Endothelial cell of umbilical vein (primary cell): ENCODE data around the gene FMNL2. TPM values are rescaled to one million over a fixed set of nuclear protein-coding genes. Genes with fewer than 3 reads are reported as not detected.

Experiments used
- BruUV-seq: library from RNA; stranded (reverse); fragments of 400-500 nt; replicated peaks from 2 replicates; lab custom pipeline; 2021; lab: Mats Ljungman, UMichigan
- CTCF ChIA-PET: fragments of 300-600, 350-600 bp; sonication (Branson Sonifier 250); formaldehyde crosslinking; loops from one replicate; lab custom pipeline; 2021; ENCODE audit warnings: antibody characterized with exemption, inconsistent platforms; lab: Charles Lee
- POLR2A ChIA-PET: fragments of 300-600, 350-600 bp; sonication (Branson Sonifier 250); formaldehyde crosslinking; loops from one replicate; lab custom pipeline; 2021; ENCODE audit warnings: antibody characterized with exemption, inconsistent platforms; lab: Charles Lee
- DNase-seq: peaks from one replicate; pipeline ENCODE4 v3.0.0-alpha.2; 2011; ENCODE audit warnings: low read depth, low spot score
- FAIRE-seq: peaks from 2 replicates; lab custom pipeline; 2011; peaks lifted over from hg19 to GRCh38; lab: Jason Lieb, UNC
- H2AFZ ChIP-seq: 2 replicates; pipeline ENCODE4 v1.6.0; 2012; ENCODE audit warnings: low read depth, low read length, control low read depth, inconsistent platforms
- H3K27ac ChIP-seq: 2 replicates; pipeline ENCODE4 v1.5.1; 2011; ENCODE audit warnings: low read depth, mild to moderate bottlenecking, control low read depth, low read length, moderate library complexity; ENCODE audit not compliant: insufficient read depth
- H3K27me3 ChIP-seq, 2 experiments: 2 replicates each; pipeline versions ENCODE4 v1.6.0 to v1.6.1; 2011; ENCODE audit warnings: low read length in 2 of 2, mixed read lengths in 1 of 2; ENCODE audit not compliant: control insufficient read depth in 2 of 2, insufficient read depth in 2 of 2
- H3K36me3 ChIP-seq, 2 experiments: 2 replicates in 1 of 2; 3 replicates in 1 of 2; pipeline ENCODE4 v1.5.1; 2011; ENCODE audit warnings: low read length in 2 of 2, mild to moderate bottlenecking in 1 of 2, moderate library complexity in 1 of 2; ENCODE audit not compliant: control insufficient read depth in 2 of 2, insufficient read depth in 2 of 2; ENCODE audit errors: extremely low read depth in 1 of 2
- H3K4me1 ChIP-seq: 3 replicates; pipeline ENCODE4 v1.5.1; 2011; ENCODE audit warnings: mild to moderate bottlenecking, low read length; ENCODE audit not compliant: control insufficient read depth, insufficient read depth; ENCODE audit errors: extremely low read depth
- H3K4me2 ChIP-seq: 2 replicates; pipeline ENCODE4 v1.6.1; 2011; ENCODE audit warnings: low read length, control low read depth, mixed read lengths; ENCODE audit not compliant: insufficient read depth
- H3K4me3 ChIP-seq, 3 experiments: fragments of 200-600 bp in 1 of 3; sonication (generic), shearing (Covaris generic) in 1 of 3; replicated peaks in 1 of 3; 2 replicates each; pipeline ENCODE4 v1.5.1; 2011 to 2016; ENCODE audit warnings: control low read depth in 3 of 3, low read length in 3 of 3, mild to moderate bottlenecking in 2 of 3, inconsistent platforms in 1 of 3, low read depth in 1 of 3, moderate library complexity in 1 of 3; ENCODE audit not compliant: insufficient read depth in 1 of 3
- H3K79me2 ChIP-seq: 2 replicates; pipeline ENCODE4 v1.6.0; 2012; ENCODE audit warnings: low read length, inconsistent platforms; ENCODE audit not compliant: control insufficient read depth, insufficient read depth
- H3K9ac ChIP-seq: replicated peaks from 2 replicates; pipeline ENCODE3; 2011; ENCODE audit warnings: low read length, control low read depth; ENCODE audit not compliant: insufficient read depth; ENCODE audit errors: extremely low read depth
- H3K9me1 ChIP-seq: replicated peaks from 3 replicates; pipeline ENCODE4 v1.6.0; 2011; ENCODE audit warnings: mild to moderate bottlenecking, low read length; ENCODE audit not compliant: control insufficient read depth, insufficient read depth; ENCODE audit errors: extremely low read depth
- H3K9me3 ChIP-seq: replicated peaks from 2 replicates; pipeline ENCODE4 v1.5.1; 2012; ENCODE audit warnings: low read length, inconsistent platforms; ENCODE audit not compliant: control insufficient read depth, insufficient read depth
- H4K20me1 ChIP-seq: replicated peaks from 2 replicates; pipeline ENCODE3; 2011; ENCODE audit warnings: mild to moderate bottlenecking, low read length; ENCODE audit not compliant: control insufficient read depth, insufficient read depth; ENCODE audit errors: extremely low read depth
- EZH2 ChIP-seq: IDR thresholded peaks from 2 replicates; pipeline ENCODE4 v1.6.1; 2012; ENCODE audit warnings: borderline replicate concordance, low read depth, mild to moderate bottlenecking, moderate library complexity, low read length, inconsistent platforms; ENCODE audit not compliant: severe bottlenecking
- FOS ChIP-seq: IDR thresholded peaks from 2 replicates; pipeline ENCODE4 v1.6.1; 2011; ENCODE audit warnings: mild to moderate bottlenecking, low read length, moderate library complexity, borderline replicate concordance; ENCODE audit not compliant: insufficient read depth
- GATA2 ChIP-seq: IDR thresholded peaks from 2 replicates; pipeline ENCODE4 v1.7.0; 2011; ENCODE audit warnings: low read depth, mild to moderate bottlenecking, moderate library complexity, mixed read lengths, low read length; ENCODE audit not compliant: insufficient read length, insufficient read depth
- JUN ChIP-seq: IDR thresholded peaks from 2 replicates; pipeline ENCODE4 v1.6.1; 2011; ENCODE audit warnings: borderline replicate concordance, low read depth; ENCODE audit not compliant: insufficient read length, insufficient read depth
- MYC ChIP-seq: IDR thresholded peaks from one replicate; pipeline ENCODE4 v1.6.1; 2011; ENCODE audit warnings: mild to moderate bottlenecking, low read depth, low read length
- POLR2A ChIP-seq: IDR thresholded peaks from 2 replicates; pipeline ENCODE4 v1.6.1; 2012; ENCODE audit warnings: low read depth, mild to moderate bottlenecking, control low read depth, low read length
- POLR2AphosphoS5 ChIP-seq: IDR thresholded peaks from 2 replicates; pipeline ENCODE4 v1.6.1; 2012; ENCODE audit warnings: low read depth, mild to moderate bottlenecking, control low read depth, low read length, moderate library complexity; ENCODE audit not compliant: insufficient read depth
- dilution Hi-C: fragments of 300-500 bp; cut with MboI; formaldehyde crosslinking; loops from one replicate; pipeline ENCODE4 v1.15.0; 2019; ENCODE audit warnings: low sequenced_read_pairs; ENCODE audit not compliant: extremely low pct_ligation_motif_present
- intact Hi-C: fragments of 100-400 bp; cut with micrococcal nuclease; formaldehyde crosslinking; loops from one replicate; pipeline ENCODE4 v1.10.0; 2022
- polyA plus RNA-seq, 4 experiments: library from polyadenylated mRNA; depleted of rRNA in 3 of 4; stranded (reverse) in 3 of 4; unstranded in 1 of 4; fragments of >200 nt; gene quantifications; 2 replicates each; pipeline versions ENCODE4 v1.2.1 to v1.2.3, GENCODE V29; 2011 to 2012; ENCODE audit warnings: missing spikeins in 1 of 4
- total RNA-seq: library from RNA; stranded (reverse); gene quantifications from 2 replicates; pipeline ENCODE4 v1.2.3, GENCODE V29; 2021
- TF ChIP-seq, protein P1 (sequence below), 2 donors: IDR thresholded peaks; 1 replicate in 1 of 2; 2 replicates in 1 of 2; pipeline ENCODE4 v1.5.1; 2011; ENCODE audit warnings: low read length in 2 of 2, mild to moderate bottlenecking in 2 of 2, moderate library complexity in 2 of 2, control low read depth in 1 of 2, inconsistent platforms in 1 of 2, low read depth in 1 of 2; ENCODE audit not compliant: insufficient read depth in 1 of 2; ENCODE audit errors: extremely low read depth in 1 of 2
- TF ChIP-seq, protein P2 (sequence below): IDR thresholded peaks from 2 replicates; pipeline ENCODE4 v1.6.1; 2011; ENCODE audit not compliant: insufficient read depth, insufficient read length

FMNL2 gene
- total and polyA plus RNA-seq, 2 donors (not counting 3 experiments of a cell fraction or from before 2014, with no cell fraction given), result 8.3 to 28.0 TPM

DNA sequence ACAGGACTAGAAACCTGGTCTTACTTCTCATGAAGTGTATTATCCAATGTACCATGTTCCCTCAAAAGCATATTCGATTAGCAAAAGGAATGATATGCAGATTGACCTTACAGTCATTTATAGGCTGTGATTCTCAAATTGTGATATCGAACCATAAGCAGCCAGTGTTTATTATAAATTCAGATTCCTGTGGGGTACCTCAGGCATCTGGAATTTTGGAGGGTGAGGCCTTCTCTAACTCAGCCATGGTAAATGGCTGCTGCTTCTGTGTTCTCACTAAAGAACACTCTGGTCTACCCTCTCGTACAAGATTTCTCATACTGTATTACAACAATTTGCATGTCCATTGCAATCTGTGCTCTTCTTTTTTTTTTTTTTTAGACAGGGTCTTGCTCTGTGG lies 297.8 kb downstream of the FMNL2 start:
- Histone ChIP-seq H3K27me3 (no peaks in the 10 kb centered on the region), H3K9me1 (no peaks in the 10 kb centered on the region), H3K27ac (no peak overlapping the region), H3K36me3 (peaks cover 4 to 7% of the 10 kb centered on the region in 2 experiments), H3K9me3 (no peaks in the 10 kb centered on the region), H2AFZ (no peak overlapping the region), H3K9ac (no peak overlapping the region), H3K4me2 (no peak overlapping the region), H3K4me1 (no peaks in the 10 kb centered on the region), H3K4me3 (no peak overlapping the region), H4K20me1 (no peaks in the 10 kb centered on the region), H3K79me2 (no peaks in the 10 kb centered on the region)
- dilution Hi-C loops, result no loop called here
- DNase-seq (no peak), FAIRE-seq (no peak)
- no TSS peak for BruUV-seq
- intact Hi-C loops, result no loop called here
- POLR2A ChIA-PET, result no interaction called here
- TF ChIP-seq, protein P1, sequence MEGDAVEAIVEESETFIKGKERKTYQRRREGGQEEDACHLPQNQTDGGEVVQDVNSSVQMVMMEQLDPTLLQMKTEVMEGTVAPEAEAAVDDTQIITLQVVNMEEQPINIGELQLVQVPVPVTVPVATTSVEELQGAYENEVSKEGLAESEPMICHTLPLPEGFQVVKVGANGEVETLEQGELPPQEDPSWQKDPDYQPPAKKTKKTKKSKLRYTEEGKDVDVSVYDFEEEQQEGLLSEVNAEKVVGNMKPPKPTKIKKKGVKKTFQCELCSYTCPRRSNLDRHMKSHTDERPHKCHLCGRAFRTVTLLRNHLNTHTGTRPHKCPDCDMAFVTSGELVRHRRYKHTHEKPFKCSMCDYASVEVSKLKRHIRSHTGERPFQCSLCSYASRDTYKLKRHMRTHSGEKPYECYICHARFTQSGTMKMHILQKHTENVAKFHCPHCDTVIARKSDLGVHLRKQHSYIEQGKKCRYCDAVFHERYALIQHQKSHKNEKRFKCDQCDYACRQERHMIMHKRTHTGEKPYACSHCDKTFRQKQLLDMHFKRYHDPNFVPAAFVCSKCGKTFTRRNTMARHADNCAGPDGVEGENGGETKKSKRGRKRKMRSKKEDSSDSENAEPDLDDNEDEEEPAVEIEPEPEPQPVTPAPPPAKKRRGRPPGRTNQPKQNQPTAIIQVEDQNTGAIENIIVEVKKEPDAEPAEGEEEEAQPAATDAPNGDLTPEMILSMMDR (IDR thresholded peaks at IDR 0.05; ENCODE audit: extremely low read depth in 1 of 2, insufficient read depth in 1 of 2, low read depth in 1 of 2, low read length in 2 of 2), result no peak
- no peak for TF ChIP-seq MYC
- no peak for TF ChIP-seq JUN
- TF ChIP-seq EZH2, result no peak
- TF ChIP-seq POLR2A, result no peak
- TF ChIP-seq FOS, result no peak
- no peak for TF ChIP-seq GATA2
- TF ChIP-seq, protein P2, sequence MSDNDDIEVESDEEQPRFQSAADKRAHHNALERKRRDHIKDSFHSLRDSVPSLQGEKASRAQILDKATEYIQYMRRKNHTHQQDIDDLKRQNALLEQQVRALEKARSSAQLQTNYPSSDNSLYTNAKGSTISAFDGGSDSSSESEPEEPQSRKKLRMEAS, result no peak
- TF ChIP-seq POLR2AphosphoS5, result no peak
- CTCF ChIA-PET, result no interaction called here
